Uterus (tissue), 2 donors: ENCODE measurements around the gene SNCAIP.

Experiments
- POLR2A ChIP-seq, 2 donors: fragments of 450-650 bp; IDR thresholded peaks; one replicate each; pipeline ENCODE4 v1.6.1; 2016; ENCODE audit warnings: antibody characterized with exemption in 2 of 2, mild to moderate bottlenecking in 1 of 2, moderate library complexity in 1 of 2
- TF ChIP-seq, protein P1 (sequence below), 4 experiments: fragments of 200-600 bp in 2 of 4; fragments of 450-650 bp in 2 of 4; sonication (generic) in 2 of 4; IDR thresholded peaks; one replicate each; pipeline ENCODE4 v1.5.1; 2016 to 2019; ENCODE audit warnings: antibody characterized with exemption in 4 of 4, mild to moderate bottlenecking in 2 of 4, moderate library complexity in 1 of 4

DNA sequence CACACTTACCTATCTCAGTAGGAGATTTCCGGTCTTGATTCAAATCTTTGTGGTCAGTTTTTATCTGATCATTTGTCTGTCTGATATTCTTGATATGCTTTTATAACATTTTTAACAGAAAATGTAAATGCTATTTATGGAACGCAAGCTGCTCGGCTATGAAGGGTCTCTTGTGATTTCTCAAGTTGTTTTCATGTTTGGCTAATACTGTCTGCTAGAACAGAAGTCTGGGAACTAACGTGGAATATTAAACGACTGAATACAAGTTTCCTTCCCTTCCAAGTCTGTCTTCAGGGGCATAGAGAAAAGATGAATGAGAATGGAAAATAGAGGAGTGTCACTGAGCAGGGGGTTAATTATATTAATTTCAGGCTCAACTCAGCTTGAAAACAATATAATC, 27.6 kb downstream of the SNCAIP start:
- TF ChIP-seq, protein P1, sequence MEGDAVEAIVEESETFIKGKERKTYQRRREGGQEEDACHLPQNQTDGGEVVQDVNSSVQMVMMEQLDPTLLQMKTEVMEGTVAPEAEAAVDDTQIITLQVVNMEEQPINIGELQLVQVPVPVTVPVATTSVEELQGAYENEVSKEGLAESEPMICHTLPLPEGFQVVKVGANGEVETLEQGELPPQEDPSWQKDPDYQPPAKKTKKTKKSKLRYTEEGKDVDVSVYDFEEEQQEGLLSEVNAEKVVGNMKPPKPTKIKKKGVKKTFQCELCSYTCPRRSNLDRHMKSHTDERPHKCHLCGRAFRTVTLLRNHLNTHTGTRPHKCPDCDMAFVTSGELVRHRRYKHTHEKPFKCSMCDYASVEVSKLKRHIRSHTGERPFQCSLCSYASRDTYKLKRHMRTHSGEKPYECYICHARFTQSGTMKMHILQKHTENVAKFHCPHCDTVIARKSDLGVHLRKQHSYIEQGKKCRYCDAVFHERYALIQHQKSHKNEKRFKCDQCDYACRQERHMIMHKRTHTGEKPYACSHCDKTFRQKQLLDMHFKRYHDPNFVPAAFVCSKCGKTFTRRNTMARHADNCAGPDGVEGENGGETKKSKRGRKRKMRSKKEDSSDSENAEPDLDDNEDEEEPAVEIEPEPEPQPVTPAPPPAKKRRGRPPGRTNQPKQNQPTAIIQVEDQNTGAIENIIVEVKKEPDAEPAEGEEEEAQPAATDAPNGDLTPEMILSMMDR (IDR thresholded peaks at IDR 0.05) = no peak
- no peak for TF ChIP-seq POLR2A (IDR thresholded peaks at IDR 0.05)
